ENCODE results near the gene GNA12. TPM values are rescaled to one million over a fixed set of nuclear protein-coding genes. Genes with fewer than 3 reads are reported as not detected.
A peak's percentile ranks its signal among the peaks of the same experiment; 100 is the strongest.

GNA12 gene
- total RNA-seq, 4 donors from 2014 or later, result 4.6 to 14.0 (median 8.9) TPM

DNA sequence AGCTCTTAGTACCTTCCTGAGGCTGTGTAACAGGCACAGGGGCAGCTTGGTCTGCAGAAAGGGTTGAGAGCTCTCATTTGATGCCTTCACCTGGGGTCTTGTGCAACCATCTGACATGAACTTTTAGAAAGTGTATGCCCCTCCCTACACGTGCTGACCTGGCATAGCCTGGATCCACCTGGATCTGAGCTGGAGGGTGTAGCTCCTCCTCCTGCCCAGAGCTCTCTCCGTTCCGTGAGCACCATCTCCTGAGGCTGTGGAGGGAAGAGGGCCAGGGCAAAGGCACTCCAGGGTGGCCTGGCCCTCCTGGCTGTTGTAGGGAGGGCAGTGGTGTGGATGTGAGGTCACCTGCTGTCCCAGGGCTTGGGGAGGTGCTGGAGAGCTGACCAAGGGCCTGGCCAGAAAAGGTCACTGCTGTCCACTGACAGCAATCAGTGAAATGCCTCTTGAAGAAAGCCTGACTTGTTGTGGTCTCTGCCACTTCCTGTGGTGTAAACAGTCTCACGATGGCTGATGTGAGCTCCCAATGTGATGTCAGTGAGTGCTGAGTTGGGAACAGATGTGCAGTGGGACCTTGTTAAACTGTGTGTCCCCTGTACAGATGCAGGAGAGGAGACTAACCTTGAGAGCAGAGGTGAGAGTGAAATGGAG lies 133.1 kb downstream of the GNA12 start:
- no peak for TF ChIP-seq POLR2A (IDR thresholded peaks at IDR 0.05)
- TF ChIP-seq, protein P1, sequence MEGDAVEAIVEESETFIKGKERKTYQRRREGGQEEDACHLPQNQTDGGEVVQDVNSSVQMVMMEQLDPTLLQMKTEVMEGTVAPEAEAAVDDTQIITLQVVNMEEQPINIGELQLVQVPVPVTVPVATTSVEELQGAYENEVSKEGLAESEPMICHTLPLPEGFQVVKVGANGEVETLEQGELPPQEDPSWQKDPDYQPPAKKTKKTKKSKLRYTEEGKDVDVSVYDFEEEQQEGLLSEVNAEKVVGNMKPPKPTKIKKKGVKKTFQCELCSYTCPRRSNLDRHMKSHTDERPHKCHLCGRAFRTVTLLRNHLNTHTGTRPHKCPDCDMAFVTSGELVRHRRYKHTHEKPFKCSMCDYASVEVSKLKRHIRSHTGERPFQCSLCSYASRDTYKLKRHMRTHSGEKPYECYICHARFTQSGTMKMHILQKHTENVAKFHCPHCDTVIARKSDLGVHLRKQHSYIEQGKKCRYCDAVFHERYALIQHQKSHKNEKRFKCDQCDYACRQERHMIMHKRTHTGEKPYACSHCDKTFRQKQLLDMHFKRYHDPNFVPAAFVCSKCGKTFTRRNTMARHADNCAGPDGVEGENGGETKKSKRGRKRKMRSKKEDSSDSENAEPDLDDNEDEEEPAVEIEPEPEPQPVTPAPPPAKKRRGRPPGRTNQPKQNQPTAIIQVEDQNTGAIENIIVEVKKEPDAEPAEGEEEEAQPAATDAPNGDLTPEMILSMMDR (IDR thresholded peaks at IDR 0.05), result no peak
- no peak for DNase-seq (ENCODE audit: low spot score in 2 of 2)
- 46 to 65% methylated on average over 4 of the region's 4 CpGs for WGBS, 2 donors
- intact Hi-C loops (cut with DNase I; ENCODE audit: low total_unique reads), result no loop called here
- H3K4me3 ChIP-seq (ENCODE audit: low read depth, poor library complexity, severe bottlenecking), result no peak overlapping the region

DNA sequence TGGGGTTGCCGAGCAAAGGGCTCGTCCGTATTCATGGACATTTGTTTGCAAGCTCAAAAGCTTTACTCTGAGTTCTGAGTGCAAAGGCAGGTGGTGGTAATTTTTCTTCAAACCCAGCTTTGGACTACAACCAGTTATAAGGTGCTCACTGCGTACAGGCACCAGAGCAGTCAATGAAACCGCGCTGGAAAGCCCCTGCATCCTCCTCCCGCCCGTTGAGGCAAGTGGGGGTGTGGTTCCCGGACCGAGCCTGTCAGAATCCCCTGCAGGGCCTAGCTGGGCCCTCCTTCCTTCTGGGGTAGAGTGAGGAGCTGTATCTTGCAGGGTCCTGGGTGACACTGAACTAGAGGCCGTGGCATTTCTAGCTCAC lies 133.8 kb downstream of the GNA12 start:
- intact Hi-C loops (cut with DNase I; ENCODE audit: low total_unique reads), result no loop called here
- no peak for DNase-seq (ENCODE audit: low spot score in 2 of 2)
- TF ChIP-seq, protein P1 (IDR thresholded peaks at IDR 0.05), result no peak
- TF ChIP-seq POLR2A (IDR thresholded peaks at IDR 0.05), result no peak
- 58 to 69% methylated on average over 11 of the region's 11 CpGs for WGBS, 2 donors
- no peak overlapping the region for H3K4me3 ChIP-seq (ENCODE audit: low read depth, poor library complexity, severe bottlenecking)

DNA sequence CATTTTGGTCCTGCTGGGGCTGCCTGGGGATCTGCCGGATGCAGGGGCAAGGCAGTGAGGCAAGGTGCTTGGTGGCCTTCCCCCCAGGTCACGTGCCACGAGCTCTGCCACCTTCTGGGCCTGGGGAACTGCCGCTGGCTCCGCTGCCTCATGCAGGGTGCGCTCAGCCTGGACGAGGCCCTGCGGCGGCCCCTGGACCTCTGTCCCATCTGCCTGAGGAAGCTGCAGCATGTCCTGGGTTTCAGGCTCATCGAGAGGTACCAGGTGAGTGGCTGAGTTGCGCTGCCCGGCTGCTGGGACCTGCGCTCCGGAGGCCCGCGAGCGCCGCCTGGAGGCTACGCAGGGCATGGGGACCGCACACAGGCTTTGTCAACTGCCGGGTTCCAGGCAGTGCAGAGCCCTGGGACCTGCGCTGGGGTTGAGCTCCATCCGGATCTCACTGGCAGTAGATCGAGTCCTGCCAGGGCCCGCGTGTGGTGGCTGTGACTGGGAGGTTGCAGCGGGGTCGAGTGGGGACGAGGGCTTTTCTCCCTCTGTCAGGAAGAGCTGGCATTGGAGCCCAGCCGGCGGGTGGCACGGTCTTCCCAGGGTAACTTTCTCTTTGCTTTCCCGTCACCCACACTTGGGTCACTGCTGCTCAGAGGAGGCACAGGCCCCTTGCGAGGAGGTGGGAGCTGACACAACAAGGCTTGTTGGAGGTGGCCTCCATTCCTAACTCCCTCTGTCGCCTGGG lies 134.4 kb downstream of the GNA12 start:
- intact Hi-C loops (cut with DNase I; ENCODE audit: low total_unique reads), result no loop called here
- DNase-seq (ENCODE audit: low spot score in 2 of 2), result peak; percentile 42 to 93
- H3K4me3 ChIP-seq (ENCODE audit: low read depth, poor library complexity, severe bottlenecking), result no peak overlapping the region
- TF ChIP-seq, protein P1 (IDR thresholded peaks at IDR 0.05), result peak in 1 of 3 donors; percentile 88
- no peak for TF ChIP-seq POLR2A (IDR thresholded peaks at IDR 0.05)
- 24 to 47% methylated on average over 20 to 34 of the region's 35 CpGs for WGBS, 2 donors

DNA sequence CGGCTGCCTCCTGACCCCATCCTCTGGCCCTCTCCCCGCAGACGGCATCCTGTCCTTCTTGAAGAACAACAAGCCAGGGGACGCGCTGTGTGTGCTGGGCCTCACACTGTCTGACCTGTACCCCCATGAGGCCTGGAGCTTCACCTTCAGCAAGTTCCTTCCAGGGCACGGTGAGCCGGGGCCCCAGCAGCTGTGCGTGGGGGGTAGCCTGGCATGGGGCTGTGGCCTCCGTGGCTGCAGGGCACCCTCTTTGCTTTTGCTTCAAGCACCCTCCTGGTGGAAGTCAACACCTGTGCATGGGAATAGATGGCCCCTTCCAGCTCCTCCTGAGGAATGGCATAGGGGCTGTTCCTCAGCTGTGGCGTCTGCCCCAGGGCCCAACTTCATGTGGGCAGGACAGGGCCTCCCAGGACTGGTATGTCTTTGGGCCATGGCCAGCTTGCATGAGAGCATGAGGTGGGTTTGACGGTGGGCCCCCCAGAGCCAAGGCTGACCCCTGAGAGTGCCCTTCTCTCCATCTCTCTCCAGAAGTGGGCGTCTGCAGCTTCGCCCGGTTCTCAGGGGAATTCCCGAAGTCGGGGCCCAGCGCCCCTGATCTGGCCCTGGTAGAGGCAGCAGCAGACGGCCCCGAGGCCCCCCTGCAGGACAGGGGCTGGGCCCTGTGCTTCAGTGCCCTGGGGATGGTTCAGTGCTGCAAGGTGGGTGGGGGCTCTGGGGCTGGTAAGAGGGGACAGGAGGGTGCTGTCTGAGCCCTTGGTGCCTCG lies 135.4 kb downstream of the GNA12 start:
- no peak overlapping the region for H3K4me3 ChIP-seq (ENCODE audit: low read depth, poor library complexity, severe bottlenecking)
- no peak for DNase-seq (ENCODE audit: low spot score in 2 of 2)
- TF ChIP-seq POLR2A (IDR thresholded peaks at IDR 0.05), result no peak
- TF ChIP-seq, protein P1 (IDR thresholded peaks at IDR 0.05), result no peak
- WGBS, 2 donors, result 80 to 84% methylated on average over 15 to 20 of the region's 20 CpGs
- intact Hi-C loops (cut with DNase I; ENCODE audit: low total_unique reads), result no loop called here

DNA sequence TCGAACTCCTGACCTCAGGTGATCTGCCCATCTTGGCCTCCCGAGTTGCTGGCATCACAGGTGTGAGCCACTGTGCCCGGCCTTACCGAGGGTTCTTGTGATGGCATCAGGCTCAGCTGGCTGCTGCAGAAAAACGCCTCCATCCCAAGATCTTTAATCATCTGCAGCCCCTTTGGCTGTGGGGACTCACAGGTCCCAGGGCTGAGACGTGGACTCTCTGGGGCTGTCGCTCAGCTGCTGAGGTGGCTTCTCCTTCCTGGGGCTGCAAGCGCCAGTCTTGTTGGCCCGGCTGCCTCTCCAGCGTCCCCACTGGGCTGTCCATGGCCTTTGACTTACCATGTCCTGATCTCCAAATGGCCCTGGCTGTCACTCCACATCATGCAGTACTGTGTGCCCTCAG lies 136.1 kb downstream of the GNA12 start:
- DNase-seq (ENCODE audit: low spot score in 2 of 2), result no peak
- intact Hi-C loops (cut with DNase I; ENCODE audit: low total_unique reads), result no loop called here
- no peak for TF ChIP-seq POLR2A (IDR thresholded peaks at IDR 0.05)
- TF ChIP-seq, protein P1 (IDR thresholded peaks at IDR 0.05), result no peak
- H3K4me3 ChIP-seq (ENCODE audit: low read depth, poor library complexity, severe bottlenecking), result no peak overlapping the region
- whole genome bisulfite sequencing, 2 donors, result 89 to 93% methylated on average over 9 to 10 of the region's 10 CpGs

Measured in lower leg skin (tissue), 4 donors.